ENCODE results near the gene TTC9B.

TTC9B gene

DNA sequence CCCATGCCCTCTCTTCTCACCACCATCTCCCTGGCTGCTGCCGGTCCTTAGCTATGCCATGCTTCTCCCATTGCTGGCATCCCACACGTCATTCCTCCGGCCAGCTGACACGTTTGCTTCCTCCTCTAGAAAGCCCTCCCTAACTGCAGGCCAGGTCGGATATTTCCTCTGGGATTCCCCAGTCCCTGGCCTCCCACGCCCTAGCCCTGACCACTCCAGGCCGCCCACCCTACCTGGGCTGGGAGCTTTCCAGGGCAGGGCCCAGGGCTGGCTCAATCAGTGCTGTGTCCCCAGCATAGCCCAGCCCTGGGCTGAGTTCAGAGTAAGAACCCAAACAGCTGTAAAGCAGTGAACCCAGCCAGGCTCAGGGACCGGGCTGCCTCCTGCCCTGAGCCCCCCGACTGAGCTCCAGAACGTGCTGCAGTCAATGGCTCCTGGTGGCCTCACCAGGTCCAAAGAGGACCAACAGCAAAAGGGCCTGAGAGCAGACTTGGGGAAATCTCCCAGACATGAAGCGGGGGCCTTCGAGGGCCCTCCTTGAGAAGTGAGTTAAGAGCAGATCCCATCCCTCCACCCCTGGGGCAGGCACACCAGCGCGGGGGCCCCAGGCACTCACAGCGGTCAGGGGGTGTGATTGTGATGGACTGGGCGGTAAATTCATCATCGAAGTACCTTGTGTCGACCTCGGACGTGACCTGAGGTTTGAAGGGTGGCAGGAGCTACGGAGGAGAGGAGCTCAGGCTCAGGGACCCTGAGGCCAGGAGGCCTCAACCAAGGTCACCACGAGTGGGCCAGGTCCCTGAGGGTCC lies 16.4 kb upstream of the TTC9B start:
- DNase-seq (ENCODE audit: low read depth in 2 of 2), result no peak
- H3K4me3 ChIP-seq (replicated peaks in 1 of 2; ENCODE audit: low read depth in 2 of 2, low read length in 2 of 2), result no peak overlapping the region
- TF ChIP-seq, protein P1, sequence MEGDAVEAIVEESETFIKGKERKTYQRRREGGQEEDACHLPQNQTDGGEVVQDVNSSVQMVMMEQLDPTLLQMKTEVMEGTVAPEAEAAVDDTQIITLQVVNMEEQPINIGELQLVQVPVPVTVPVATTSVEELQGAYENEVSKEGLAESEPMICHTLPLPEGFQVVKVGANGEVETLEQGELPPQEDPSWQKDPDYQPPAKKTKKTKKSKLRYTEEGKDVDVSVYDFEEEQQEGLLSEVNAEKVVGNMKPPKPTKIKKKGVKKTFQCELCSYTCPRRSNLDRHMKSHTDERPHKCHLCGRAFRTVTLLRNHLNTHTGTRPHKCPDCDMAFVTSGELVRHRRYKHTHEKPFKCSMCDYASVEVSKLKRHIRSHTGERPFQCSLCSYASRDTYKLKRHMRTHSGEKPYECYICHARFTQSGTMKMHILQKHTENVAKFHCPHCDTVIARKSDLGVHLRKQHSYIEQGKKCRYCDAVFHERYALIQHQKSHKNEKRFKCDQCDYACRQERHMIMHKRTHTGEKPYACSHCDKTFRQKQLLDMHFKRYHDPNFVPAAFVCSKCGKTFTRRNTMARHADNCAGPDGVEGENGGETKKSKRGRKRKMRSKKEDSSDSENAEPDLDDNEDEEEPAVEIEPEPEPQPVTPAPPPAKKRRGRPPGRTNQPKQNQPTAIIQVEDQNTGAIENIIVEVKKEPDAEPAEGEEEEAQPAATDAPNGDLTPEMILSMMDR (IDR thresholded peaks at IDR 0.05; ENCODE audit: low read depth, low read length), result no peak

GRCh38 chr19:40233811-40234389 lies 15.7 kb upstream of the TTC9B start:
- TF ChIP-seq, protein P1 (IDR thresholded peaks at IDR 0.05; ENCODE audit: low read depth, low read length), result no peak
- DNase-seq (ENCODE audit: low read depth in 2 of 2), result no peak
- H3K4me3 ChIP-seq (replicated peaks in 1 of 2; ENCODE audit: low read depth in 2 of 2, low read length in 2 of 2), result no peak overlapping the region

DNA sequence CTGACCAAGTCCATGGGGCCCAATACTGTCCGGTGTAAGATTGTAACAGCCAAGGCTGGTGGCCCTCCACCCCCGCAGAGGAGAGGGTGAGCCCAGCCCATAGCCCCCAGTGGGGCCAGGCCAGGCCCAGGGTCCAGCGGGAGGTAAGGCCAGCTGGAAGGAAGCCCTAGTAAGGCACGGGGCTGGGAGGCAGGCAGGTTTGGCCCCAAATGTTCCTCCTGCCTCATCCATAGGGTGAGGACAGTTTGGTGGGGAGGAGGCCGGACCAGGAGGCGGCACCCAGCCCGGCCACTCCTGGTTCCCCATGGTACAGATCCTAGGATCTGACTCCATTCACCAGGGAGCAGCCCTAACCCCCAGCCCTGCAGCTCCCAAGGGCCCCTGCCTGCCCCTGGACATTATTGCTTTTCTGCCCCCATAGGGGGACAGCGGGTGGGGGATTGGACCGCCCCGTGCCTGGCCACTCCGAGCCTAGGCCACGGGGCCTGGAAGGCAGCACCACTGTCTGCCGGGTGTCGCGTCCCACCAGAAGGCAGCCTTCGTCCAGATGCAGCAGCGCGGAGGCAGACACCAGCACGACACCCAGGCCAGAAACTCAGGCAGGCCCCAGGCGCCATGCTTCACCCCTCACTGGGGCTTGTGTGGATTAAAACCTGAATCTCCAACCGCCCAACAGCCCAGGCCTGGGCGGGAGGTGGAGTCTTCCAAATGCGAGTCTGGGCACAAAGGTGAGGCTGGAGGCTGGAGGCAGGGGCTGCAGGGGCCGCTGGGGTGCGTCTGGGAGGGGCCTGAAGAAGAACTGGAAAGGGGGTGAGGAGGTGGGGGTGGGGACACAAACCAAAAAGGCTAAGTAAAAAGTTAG lies 15.0 kb upstream of the TTC9B start:
- DNase-seq (ENCODE audit: low read depth in 2 of 2), result no peak
- no peak overlapping the region for H3K4me3 ChIP-seq (replicated peaks in 1 of 2; ENCODE audit: low read depth in 2 of 2, low read length in 2 of 2)
- TF ChIP-seq, protein P1 (IDR thresholded peaks at IDR 0.05; ENCODE audit: low read depth, low read length), result no peak

GRCh38 chr19:40232479-40232878 lies 14.3 kb upstream of the TTC9B start:
- no peak overlapping the region for H3K4me3 ChIP-seq (replicated peaks in 1 of 2; ENCODE audit: low read depth in 2 of 2, low read length in 2 of 2)
- no peak for DNase-seq (ENCODE audit: low read depth in 2 of 2)
- TF ChIP-seq, protein P1 (IDR thresholded peaks at IDR 0.05; ENCODE audit: low read depth, low read length), result no peak

GRCh38 chr19:40231544-40232424 lies 13.6 kb upstream of the TTC9B start:
- DNase-seq (ENCODE audit: low read depth in 2 of 2), result peak in 1 of 2 donors; percentile 33

More at GRCh38 chr19:40231544-40232424, 13.6 kb upstream of the TTC9B start:
- H3K4me3 ChIP-seq (replicated peaks in 1 of 2; ENCODE audit: low read depth in 2 of 2, low read length in 2 of 2), result no peak overlapping the region
- TF ChIP-seq, protein P1 (IDR thresholded peaks at IDR 0.05; ENCODE audit: low read depth, low read length), result no peak

Data from cardiac fibroblast (primary cell).